C4-2B (cell line): Measurements from ENCODE around the gene LAMA5.

Experiments
- H3K27ac ChIP-seq: fragments of 450-650 bp; 2 replicates; pipeline ENCODE4 v1.5.1; 2017
- ZFX ChIP-seq: fragments of 450-650 bp; IDR thresholded peaks from 2 replicates; pipeline ENCODE4 v1.6.1; 2017
- TF ChIP-seq, protein P1 (sequence below): fragments of 450-650 bp; conservative IDR thresholded peaks from 2 replicates; pipeline ENCODE4 v1.5.1; 2017; ENCODE audit warnings: mild to moderate bottlenecking

The LAMA5 gene, protein sequence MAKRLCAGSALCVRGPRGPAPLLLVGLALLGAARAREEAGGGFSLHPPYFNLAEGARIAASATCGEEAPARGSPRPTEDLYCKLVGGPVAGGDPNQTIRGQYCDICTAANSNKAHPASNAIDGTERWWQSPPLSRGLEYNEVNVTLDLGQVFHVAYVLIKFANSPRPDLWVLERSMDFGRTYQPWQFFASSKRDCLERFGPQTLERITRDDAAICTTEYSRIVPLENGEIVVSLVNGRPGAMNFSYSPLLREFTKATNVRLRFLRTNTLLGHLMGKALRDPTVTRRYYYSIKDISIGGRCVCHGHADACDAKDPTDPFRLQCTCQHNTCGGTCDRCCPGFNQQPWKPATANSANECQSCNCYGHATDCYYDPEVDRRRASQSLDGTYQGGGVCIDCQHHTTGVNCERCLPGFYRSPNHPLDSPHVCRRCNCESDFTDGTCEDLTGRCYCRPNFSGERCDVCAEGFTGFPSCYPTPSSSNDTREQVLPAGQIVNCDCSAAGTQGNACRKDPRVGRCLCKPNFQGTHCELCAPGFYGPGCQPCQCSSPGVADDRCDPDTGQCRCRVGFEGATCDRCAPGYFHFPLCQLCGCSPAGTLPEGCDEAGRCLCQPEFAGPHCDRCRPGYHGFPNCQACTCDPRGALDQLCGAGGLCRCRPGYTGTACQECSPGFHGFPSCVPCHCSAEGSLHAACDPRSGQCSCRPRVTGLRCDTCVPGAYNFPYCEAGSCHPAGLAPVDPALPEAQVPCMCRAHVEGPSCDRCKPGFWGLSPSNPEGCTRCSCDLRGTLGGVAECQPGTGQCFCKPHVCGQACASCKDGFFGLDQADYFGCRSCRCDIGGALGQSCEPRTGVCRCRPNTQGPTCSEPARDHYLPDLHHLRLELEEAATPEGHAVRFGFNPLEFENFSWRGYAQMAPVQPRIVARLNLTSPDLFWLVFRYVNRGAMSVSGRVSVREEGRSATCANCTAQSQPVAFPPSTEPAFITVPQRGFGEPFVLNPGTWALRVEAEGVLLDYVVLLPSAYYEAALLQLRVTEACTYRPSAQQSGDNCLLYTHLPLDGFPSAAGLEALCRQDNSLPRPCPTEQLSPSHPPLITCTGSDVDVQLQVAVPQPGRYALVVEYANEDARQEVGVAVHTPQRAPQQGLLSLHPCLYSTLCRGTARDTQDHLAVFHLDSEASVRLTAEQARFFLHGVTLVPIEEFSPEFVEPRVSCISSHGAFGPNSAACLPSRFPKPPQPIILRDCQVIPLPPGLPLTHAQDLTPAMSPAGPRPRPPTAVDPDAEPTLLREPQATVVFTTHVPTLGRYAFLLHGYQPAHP (N-terminal part only)

GRCh38 chr20:62367136-62367632 is at the start of gene LAMA5:
Gene LAMA5, minus strand, starts transcription at chr20:62367312. Its CDS starts 67 bp downstream, at chr20:62367245.
- peak within 1 kb of the TSS; percentile 98 for H3K27ac ChIP-seq
- TF ChIP-seq, protein P1, sequence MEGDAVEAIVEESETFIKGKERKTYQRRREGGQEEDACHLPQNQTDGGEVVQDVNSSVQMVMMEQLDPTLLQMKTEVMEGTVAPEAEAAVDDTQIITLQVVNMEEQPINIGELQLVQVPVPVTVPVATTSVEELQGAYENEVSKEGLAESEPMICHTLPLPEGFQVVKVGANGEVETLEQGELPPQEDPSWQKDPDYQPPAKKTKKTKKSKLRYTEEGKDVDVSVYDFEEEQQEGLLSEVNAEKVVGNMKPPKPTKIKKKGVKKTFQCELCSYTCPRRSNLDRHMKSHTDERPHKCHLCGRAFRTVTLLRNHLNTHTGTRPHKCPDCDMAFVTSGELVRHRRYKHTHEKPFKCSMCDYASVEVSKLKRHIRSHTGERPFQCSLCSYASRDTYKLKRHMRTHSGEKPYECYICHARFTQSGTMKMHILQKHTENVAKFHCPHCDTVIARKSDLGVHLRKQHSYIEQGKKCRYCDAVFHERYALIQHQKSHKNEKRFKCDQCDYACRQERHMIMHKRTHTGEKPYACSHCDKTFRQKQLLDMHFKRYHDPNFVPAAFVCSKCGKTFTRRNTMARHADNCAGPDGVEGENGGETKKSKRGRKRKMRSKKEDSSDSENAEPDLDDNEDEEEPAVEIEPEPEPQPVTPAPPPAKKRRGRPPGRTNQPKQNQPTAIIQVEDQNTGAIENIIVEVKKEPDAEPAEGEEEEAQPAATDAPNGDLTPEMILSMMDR: no peak
- peak; percentile 2; the same call in 1 of the 2 replicates for TF ChIP-seq ZFX

GRCh38 chr20:62415354-62416111 is 48.4 kb upstream of the LAMA5 start:
- no peak overlapping the region for H3K27ac ChIP-seq
- TF ChIP-seq ZFX: no peak
- TF ChIP-seq, protein P1: no peak

GRCh38 chr20:62413896-62414481 is 46.9 kb upstream of the LAMA5 start:
- no peak for TF ChIP-seq ZFX
- TF ChIP-seq, protein P1: no peak
- no peak overlapping the region for H3K27ac ChIP-seq

- TF ChIP-seq ZFX: no peak
- TF ChIP-seq, protein P1: no peak
- H3K27ac ChIP-seq: no peak overlapping the region
These were observed 46.0 kb upstream of the LAMA5 start for GRCh38 chr20:62413025-62413570.

DNA sequence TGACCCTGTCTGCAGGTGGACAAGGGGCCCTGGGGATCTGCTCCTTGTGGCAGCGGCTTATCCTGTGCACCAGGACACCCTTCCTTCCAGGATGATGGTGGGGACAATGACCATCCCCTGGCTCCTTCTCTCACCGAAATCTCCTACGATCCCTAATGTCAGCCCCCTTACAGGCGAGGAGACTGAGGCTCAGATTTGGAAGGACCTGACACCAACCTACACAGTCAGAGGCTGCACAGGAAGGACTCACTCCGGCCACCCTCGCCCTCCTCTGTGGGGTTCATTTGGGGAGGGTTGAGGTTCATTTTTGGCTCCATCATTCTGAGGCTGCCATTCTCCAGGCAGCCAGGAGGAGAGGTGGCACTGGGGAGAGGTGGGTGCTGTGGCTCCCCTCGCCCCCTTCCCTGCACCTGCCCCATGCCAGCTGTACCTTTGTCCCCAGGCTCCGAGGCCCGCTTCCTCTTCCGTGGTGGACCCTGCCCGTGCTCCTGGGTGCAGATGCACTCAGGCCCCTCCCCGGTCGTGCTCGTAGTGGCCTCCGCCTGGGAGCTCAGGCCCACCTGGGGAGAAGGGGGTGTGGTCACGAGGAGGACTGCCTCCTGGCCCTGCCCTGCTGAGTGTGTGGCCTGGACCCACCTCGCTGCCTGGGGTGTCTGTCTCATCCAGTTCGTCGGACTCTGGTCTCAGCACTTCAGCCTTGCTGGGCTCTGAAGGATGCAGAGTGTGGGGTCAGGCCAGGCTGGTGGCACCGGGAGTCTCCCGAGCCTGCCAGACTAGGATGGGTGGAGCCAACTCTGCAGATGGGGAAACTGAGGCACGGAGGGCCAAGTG is 45.3 kb upstream of the LAMA5 start:
- H3K27ac ChIP-seq: no peak overlapping the region
- TF ChIP-seq, protein P1: no peak
